HG02798 (cell line): ENCODE measurements around the gene NSD2.
"Not testable (repeated sequence)": the region's sequence is repeated elsewhere in the genome, so short reads cannot be mapped to it uniquely, and the experiment has no call there.

Source experiments
- ATAC-seq: cut with Tn5 transposase; IDR thresholded peaks from one replicate; pipeline ENCODE4 v1.9.1; 2021; ENCODE audit warnings: mild to moderate bottlenecking; ENCODE audit not compliant: unreplicated experiment, poor library complexity

Gene NSD2

DNA sequence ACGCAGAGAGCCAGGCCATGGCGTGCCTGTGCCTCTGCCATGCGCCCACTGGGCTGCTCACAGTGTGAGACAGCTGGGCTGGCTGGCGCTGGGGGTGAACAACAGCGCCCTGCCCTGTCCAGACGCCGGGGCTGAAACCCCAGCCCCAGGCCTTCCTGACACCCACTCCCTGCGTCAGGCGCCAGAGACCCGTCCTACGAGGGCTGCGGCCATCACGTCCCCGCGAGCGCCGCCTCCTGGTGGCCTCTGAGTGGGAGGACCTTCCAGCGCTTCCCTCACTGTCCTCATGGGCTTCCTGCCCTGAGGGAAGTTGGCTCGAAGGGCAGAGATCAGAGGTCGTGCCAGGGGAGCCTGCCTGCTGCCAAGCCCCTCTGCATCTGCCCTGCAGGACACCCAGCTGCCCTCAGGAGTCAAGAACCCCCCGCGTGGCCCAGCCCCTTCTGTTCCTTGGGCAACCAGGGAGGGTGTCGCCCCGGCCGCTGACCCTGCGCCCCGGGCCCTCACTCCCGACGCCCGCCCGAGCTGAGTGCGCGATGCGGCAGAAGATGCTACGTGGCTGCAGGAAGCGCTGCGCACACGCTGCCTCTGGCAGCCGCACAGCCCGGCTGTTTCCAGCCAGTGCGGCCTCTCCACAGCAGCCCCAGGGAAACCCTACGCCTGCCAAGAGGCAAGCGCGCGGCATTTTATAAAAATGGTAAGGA is 121.4 kb downstream of the NSD2 start:
- ATAC-seq: no peak

DNA sequence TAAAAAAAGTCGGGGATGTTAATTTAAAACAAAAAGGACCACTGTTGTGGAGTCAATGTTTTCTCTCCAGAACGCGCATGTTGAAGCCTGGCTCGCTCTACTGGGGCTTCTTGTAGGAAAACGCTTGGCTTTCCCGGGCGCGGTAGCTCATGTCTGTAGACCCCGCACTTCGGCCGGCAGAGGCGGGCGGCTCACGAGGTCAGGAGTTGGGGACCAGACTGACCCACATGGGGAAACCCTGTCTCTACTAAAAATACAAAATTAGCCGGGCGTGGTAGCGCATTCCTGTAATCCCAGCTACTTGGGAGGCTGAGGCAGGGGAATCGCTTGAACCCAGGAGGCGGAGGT is 122.0 kb downstream of the NSD2 start:
- ATAC-seq: no peak

DNA sequence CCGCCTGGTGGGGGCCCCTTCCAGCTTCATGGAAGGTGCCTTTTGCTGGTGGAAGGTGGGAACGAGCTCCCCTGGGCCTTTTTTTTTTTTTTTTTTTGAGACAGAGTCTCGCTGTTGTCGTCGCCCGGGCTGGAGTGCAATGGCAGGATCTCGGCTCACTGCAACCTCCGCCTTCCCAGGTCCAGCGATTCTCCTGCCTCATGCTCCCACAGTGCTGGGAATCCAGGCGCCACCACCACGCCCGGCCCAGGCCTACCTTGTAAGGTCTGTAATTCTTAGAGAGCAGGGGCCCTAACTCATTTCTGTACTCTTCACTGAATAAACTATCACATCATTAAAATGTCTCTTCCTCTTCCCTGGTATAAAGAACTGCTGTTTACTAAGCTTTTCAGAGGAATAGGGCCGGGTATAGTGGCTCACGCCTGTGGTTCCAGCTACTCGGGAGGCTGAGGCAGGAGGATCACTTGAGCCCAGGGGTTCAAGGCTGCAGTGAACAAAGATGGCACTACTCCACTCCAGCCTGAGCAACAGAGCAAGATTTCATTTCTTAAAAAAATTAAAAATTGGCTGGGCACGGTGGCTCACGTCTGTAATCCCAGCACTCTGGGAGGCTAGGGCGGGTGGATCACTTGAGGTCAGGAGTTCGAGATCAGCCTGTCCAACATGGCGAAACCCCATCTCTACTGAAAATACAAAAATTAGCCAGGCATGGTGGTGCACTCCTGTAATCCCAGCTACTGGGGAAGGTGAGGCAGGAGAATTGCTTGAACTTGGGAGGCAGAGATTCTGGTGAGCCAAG is 122.7 kb downstream of the NSD2 start:
- ATAC-seq: not testable (repeated sequence)

DNA sequence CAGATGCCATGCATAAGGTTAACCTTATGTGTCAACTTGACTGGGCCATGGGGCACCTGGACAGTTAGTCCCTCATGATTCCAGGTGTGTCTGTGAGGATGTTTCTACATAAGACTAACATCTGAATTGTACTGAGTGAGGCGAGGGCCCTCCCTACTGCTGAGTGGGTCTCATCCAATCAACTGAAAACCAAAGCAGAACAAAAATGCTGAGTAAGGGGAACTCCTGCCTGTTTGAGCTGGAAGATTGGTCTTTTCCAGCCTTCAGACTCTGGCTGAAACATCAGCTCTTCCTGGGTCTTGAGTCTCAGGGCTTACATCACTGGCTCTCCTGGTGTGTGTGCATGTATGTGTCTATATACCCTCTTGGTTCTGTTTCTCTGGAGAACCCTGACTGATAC is 123.7 kb downstream of the NSD2 start:
- ATAC-seq: no peak

DNA sequence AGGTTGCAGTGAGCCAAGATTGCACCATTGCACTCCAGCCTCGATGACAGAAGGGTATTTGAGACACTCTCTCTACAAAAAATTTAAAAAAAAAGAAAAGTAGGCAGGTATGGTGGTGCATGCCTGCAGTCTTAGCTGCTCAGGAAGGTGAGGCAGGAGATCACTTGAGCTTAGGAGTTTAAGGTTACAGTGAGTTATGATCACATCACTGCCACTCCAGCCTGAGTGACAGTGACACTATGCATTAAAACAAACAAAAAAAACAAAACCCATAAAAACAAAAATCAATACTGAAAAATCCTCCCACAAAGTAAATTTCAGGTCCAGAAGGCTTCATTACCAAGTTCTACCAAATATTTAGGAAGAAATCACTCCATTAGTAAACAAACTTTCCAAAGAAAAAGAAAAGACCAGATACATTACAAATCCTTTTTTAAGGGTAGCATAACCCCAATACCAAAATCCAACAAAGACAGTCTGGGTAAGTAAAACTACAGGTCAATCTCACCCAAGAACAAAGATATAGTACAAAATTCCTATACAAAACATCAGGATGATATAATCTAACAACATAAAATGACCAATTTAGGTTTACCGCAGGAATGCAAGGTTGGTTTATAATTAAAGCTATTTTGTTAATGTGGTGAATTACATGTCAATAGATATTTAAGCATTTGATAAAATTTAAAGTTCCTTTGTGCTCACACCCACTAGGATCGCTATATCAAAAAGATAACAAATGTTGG is 125.8 kb downstream of the NSD2 start:
- no peak for ATAC-seq

DNA sequence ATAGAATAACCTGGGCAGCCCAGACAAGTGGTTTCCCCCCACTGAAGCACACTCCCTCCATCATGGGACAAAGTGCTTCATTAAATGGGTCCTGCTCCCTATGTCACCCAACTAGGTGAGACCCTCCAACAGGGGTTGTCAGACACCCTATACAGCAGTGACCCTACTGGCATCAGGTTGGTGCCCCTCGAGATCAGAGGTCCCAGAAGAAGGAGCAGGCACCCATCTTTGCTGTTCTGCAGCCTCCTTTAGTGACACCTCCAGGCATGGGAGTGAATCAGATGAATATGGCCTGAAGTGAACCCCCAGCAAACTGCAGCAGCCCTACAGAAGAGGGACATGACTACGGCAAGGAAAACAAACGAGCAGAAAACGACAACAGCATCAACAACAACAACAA is 126.5 kb downstream of the NSD2 start:
- ATAC-seq: no peak

DNA sequence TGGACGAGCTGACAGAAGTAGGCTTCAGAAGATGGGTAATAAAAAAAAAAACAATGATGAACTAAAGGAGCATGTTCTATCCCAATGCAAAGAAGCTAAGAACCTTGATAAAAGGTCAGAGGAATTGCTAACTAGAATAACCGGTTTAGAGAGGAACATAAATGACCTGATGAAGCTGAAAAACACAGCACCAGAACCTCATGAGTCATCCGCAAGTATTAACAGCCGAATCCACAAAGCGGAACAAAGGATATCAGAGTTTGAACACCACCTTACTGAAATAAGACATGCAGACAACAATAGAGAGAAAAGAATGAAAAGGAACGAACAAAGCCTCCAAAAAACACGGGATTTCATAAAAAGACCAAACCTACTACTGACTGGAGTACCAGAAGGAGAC is 127.1 kb downstream of the NSD2 start:
- ATAC-seq: no peak

DNA sequence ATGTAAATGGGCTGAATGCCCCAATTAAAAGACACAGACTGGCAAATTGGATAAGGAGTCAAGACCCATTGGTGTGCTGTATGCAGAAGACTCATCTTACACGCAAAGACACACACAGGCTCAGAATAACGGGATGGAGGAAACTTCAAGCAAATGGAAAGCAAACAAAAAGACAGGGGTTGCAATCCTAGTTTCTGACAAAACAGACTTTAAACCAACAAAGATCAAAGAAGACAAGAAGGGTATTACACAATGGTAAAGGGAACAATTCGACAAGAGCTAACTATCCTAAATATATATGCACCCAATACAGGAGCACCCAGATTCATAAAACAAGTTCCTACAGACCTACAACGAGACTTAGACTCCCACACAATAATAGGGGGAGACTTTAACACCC is 128.1 kb downstream of the NSD2 start:
- ATAC-seq: not testable (repeated sequence)

DNA sequence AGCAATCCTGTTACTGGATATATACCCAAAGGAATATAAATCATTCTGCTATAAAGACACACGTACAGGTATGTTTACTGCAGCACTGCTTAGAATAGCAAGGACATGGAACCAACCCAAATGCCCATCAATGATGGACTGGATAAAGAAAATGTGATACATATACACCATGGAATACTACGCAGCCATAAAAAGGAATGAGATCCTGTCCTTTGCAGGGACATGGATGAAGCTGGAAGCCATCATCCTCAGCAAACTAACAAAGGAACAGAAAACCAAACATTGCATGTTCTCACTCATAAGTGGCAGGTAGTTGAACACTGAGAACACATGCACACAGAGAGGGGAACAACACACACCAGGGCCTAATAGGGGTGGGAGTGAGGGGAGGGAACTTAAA is 132.2 kb downstream of the NSD2 start:
- ATAC-seq: not testable (repeated sequence)

DNA sequence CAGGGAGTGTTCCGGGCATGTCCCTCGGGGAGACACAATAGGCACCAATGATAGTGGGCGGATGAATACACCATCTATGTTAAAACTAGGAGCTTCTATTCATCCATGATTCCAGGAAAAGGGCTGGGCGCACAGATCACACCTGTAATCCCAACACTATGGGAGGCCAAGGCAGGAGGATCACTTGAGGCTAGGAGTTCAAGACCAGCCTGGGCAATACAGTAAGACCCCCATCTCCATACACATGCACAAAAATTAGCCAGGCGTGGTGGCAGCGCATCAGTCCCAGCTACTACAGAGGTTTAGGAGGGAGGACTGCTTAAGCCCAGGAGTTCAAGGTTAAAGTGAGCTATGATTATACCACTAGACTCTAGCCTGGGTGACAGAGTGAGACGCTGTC is 135.2 kb downstream of the NSD2 start:
- ATAC-seq: no peak

DNA sequence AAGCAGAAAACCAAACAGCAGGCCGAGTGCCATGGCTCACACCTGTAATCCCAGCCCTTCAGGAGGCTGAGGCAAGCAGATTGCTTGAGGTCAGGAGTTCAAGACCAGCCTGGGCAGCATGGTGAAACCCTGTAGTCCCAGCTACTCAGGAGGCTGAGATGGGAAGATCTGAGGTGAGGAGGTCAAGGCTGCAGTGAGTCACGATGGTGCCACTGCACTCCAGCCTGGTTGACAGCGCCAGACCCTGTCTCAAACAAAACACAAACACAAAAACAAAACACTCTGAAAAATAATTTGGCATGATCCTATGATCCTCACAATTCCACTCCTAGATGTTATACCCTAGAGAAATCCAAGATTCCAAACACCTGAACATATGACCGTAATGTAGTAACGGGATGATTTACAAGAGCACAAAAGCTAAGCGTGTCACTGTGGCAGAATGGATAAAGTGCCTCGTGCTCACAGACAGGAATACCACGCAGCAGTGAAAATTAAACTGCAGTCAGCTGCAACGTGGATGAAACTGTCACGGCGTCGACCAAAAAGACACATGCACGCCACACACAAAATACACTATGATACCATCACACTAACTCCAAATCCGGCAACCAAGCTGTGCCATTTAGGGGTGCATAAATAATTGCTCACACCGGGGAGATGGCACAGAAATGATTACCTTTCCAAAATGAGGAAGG is 135.9 kb downstream of the NSD2 start:
- no peak for ATAC-seq

DNA sequence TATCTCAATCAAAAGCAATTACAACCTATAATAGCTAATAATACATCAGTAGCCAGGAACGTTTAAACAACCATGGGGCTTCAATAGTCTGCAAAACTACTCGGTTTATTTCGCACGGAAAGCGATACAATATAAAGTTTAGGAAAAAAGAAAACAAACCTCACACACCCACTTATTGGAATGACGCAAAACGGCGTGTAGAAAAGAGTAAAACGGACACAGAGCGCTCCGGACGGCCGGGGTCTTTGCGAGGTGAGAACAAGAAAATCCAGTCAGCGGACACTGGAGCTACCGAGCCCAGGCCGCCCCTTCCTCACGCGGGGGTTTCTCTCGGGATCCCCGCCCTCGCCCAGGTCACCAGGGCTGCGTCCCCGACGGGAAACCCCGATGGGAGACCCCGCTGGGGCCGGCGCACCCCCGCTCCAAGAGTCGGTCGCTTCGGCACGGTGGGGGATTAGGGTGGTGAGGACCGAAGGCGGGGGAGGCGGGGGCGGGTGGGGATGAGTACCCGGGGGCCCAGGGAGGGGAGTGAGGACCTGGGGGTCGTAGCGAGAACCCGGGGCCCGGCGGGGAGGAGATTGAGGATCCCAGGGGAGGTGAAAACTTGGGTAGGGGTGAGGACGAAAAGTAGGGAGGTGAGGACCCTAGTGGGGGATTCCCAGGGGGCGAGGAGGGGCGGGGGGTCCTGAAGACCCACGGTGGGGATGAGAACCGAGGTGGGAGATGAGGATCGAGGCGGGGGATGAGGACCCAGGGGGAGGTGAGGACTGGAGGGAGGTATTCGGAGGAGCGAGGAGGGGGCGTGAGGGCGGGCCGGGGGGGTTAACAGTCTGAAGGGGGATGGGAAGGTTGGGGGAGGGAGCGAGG is 136.8 kb downstream of the NSD2 start:
- ATAC-seq: no peak

DNA sequence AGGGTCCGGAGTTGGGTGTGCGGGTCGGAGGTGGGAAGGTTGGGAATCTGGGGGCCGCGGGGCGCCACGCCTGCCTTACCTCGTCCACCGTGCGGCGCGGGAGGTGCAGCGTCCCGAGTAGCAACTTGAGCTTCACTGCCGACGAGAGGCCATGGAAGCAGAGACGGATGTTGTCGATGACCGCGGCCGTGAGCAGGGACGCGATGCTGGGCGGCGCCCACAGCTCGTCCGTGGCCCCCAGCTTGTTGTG is 137.4 kb downstream of the NSD2 start:
- ATAC-seq: no peak

DNA sequence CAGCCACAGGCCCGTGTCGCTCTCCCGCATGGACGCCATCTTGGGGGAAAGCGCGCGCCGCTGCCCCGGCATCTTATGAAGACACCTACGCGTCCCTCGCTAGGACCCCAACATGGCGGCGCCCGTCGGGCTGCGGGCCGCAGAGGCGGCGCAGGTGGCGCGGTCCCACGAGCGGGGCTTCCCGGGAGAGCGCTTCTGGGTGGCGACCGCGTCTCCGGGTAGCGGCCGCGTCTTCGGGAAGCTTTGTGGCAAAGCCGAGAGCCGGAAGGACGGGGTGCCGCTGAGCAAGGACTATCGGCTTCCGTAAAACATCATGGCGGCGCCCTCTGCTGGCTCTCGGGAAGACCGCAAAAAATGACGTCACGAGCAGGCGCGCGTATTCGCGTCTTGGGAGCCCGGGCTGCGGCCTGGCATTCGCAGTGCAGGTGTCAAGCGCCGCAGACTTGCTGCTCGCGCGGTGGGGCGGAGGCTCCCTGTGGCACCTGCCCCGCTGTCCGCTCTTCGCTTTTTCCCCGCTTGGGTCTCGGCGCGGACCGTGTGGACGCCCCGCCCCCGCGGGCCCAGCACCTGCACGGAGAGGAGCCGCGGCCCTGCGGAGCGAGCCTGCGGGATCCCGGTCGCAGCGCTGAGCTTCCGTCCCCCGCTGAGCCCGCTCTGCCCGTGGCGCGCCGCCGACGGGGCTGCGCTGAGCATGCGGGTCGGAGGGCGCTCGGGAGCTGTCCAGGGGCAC is 137.9 kb downstream of the NSD2 start, which contains the start of gene NELFA:
Gene NELFA, minus strand, starts transcription at position 54 of the 730 bp plus-strand sequence. Its CDS starts 15 bp downstream, at position 39.
- peak; percentile 88 for ATAC-seq

DNA sequence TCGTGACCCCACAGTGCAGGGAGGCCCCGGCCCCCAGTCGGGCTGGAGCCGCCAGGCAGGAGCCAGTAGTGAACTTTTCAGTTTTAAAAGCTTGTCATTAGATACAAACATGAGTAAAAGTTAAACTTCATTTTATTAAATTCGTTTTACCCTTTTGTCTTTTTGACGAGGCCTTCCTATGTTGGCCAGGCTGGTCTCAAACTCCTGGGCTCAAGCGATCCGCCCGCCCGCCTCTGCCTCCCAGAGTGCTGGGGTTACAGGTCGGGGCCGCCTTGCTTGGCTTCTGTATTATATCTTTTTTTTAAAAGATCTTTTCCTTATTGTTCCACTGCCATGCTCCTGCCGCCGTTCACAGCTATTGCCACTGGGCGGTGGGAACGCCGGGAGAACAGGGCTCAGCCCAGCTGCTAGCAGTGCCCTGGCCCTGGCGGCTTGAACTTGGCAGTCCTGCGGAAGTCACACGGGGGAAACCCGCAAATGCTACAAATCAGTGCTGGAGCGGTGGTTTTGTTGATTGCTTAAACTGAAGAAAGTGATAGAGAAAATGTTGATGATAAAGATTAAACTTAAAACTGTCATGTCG is 138.5 kb downstream of the NSD2 start:
- no peak for ATAC-seq

DNA sequence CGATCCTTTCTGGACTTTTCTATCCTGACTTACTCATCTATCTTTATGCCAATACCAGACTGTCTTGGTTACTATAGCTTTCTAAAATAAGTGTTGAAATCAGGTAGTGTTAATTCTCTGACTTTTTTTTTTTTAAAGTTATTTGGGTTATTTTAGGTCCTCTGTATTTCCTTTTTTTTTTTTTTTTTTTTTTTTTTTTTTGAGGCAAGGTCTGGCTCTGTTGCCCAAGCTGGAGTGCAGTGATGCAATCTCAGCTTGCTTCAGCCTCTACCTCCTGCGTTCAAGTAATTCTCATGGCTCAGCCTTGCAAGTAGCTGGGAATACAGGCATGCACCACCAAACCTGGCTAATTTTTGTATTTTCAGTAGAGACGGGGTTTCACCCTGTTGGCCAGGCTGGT is 140.4 kb downstream of the NSD2 start:
- ATAC-seq: no peak

DNA sequence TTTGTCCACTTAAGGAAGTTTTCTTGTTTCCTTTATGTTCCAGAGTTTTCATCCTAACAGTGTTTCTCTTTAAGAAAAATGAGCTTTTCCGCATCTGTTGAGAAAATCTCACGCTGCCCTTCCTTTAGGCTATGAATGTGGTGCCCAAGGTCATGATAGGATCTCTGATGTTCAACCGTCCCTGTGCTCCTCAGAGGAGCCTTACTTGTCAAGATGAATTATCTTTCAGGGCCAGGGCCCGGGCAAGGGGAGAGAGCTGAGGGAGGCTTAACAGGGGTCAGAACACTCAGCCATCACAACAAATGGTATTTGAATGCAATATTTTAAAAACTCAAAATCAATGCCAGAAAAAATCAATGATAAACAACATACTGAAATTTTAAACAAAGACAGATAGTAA is 143.8 kb downstream of the NSD2 start:
- ATAC-seq: no peak

DNA sequence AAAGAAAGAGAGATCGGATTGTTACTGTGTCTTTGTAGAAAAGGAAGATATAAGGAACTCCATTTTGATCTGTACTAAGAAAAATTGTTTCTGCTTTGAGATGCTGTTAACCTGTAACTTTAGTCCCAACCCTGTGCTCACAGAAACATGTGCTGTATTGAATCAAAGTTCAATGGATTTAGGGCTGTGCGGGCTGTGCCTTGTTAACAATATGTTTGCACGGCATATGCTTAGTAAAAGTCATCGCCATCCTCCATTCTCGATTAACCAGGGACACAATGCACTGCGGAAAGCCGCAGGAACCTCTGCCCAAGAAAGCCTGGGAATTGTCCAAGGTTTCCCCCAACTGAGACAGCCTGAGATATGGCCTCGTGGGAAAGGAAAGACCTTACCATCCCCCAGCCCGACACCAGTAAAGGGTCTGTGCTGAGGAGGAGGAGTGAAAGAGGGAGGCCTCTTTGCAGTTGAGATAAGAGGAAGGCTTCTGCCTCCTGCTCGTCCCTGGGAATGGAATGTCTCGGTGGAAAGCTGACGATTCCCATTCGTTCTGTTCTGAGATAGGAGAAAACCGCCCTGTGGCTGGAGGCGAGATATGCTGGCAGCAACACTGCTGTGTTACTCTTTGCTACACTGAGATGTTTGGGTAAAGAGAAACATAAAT is 150.3 kb downstream of the NSD2 start:
- ATAC-seq: not testable (repeated sequence)
